Activated naive CD8-positive, alpha-beta T cell treated with anti-CD3 and anti-CD28 coated beads, Interleukin-2, amount 50 U/mL, for 24 hours (primary cell): ENCODE measurements around the gene NUCKS1.

Experiments used
- ATAC-seq: fragments of 150-1000 bp; cut with Tn5 transposase; one replicate; pipeline ENCODE4 v1.10.0; 2021
- DNase-seq: peaks from one replicate; pipeline ENCODE4 v3.0.0; 2021
- H3K27ac Mint-ChIP-seq: one replicate; pipeline ENCODE4 v1.8.0; 2021; ENCODE audit warnings: mild to moderate bottlenecking, mixed read lengths
- H3K27me3 Mint-ChIP-seq: one replicate; pipeline ENCODE4 v1.8.0; 2021; ENCODE audit warnings: mixed read lengths
- H3K36me3 Mint-ChIP-seq: one replicate; pipeline ENCODE4 v1.8.0; 2021; ENCODE audit warnings: low read depth, mixed read lengths
- H3K4me1 Mint-ChIP-seq: one replicate; pipeline ENCODE4 v1.8.0; 2021; ENCODE audit warnings: mixed read lengths
- H3K4me3 Mint-ChIP-seq: one replicate; pipeline ENCODE4 v1.8.0; 2021; ENCODE audit warnings: mild to moderate bottlenecking, moderate library complexity, mixed read lengths
- H3K9me3 Mint-ChIP-seq: one replicate; pipeline ENCODE4 v1.8.0; 2021; ENCODE audit warnings: mixed read lengths

NUCKS1 gene

DNA sequence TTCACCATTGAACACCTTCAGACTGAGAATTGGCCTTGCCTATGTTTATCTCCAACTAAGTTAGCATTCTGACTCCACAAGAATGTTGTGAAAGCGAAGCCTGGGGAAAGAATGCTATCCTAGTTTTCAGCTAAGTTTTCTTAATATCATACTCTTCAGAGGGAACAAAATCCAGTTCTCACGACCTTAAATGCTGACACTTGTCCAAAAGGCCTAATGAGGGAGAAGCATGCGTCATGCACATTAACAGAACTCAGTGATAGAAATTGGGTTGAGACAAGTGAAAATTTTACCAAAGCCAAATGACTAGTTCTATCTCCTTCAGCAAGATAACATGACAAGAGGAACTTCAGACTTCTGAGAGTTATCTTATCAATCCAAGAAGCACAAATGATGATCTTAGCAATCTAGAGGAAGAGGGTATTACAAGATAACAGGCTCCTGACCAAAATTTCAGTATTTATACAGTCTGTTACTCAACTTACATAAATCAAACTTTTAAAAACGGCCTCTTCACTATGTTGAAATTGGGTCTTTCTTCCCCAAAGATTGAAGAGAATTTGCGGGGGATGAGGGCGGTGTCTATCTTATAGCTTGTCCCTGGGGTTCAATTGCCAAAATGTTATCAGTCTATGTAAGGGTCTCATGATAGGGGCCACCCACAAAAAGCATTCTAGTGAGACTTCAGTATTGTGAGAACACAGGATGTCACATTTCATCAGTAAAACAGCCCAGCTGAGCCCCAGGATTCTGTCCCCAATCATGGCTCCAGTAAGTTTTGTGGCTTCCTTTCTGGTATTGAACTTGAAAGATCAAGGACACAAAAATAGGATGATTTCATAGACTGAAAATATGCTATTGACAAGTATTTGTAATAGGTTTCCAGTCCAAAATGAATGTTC is 43.1 kb downstream of the NUCKS1 start:
- Mint-ChIP-seq H3K4me3 (no peak overlapping the region), H3K4me1 (peaks cover 22% of the 10 kb centered on the region), H3K36me3 (peaks cover 4% of the 10 kb centered on the region), H3K27ac (no peak overlapping the region), H3K9me3 (no peaks in the 10 kb centered on the region), H3K27me3 (no peaks in the 10 kb centered on the region)
- ATAC-seq: no peak
- DNase-seq: no peak

DNA sequence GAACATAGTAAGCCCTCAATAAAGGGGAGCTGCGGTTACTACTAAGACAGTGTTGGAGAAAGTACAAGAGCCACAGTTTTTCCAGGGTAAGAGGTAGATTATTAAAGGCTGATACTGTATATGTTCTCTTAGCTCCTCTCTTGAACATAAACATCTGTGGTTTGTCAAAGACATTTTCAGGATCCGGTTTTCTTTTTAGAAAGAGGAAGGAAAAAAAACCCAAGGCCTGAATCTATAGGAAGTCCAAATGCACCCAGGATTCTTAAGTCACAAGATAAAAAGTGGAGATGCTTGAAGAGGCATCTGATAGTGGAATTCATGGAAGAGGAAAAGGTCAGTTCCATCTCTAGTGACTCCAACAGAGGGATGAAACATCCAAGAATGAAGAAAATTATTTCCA is 45.1 kb downstream of the NUCKS1 start:
- Mint-ChIP-seq H3K9me3 (no peaks in the 10 kb centered on the region), H3K4me3 (no peak overlapping the region), H3K27ac (no peak overlapping the region), H3K36me3 (no peaks in the 10 kb centered on the region), H3K4me1 (peaks cover 10% of the 10 kb centered on the region), H3K27me3 (no peaks in the 10 kb centered on the region)
- ATAC-seq (no peak), DNase-seq (no peak)

DNA sequence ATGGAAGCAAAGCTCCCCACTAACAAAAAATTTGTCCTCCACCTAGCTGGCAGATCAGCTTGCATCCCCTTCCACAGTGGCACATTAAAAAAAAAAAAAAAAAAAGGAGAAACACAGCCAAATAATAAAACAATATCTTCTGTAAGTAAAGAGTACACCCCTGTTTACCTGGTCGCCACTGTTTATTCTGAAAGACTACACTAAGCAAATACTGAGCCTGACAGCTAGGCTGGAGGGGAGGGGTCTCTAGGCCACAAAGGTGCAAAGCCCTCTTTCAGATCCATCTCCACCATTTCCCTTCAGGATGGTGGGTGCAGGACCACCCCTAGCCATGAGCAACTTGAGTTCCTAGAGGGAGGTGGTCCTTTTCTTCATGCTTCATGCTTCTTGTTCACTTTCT is 46.9 kb downstream of the NUCKS1 start:
- peaks cover 10% of the 10 kb centered on the region for H3K4me1 Mint-ChIP-seq
- H3K4me3 Mint-ChIP-seq: no peak overlapping the region
- no peaks in the 10 kb centered on the region for H3K27me3 Mint-ChIP-seq
- ATAC-seq (no peak), DNase-seq (no peak)
- H3K27ac Mint-ChIP-seq: no peak overlapping the region
- peaks cover 4% of the 10 kb centered on the region for H3K36me3 Mint-ChIP-seq
- H3K9me3 Mint-ChIP-seq: no peaks in the 10 kb centered on the region

DNA sequence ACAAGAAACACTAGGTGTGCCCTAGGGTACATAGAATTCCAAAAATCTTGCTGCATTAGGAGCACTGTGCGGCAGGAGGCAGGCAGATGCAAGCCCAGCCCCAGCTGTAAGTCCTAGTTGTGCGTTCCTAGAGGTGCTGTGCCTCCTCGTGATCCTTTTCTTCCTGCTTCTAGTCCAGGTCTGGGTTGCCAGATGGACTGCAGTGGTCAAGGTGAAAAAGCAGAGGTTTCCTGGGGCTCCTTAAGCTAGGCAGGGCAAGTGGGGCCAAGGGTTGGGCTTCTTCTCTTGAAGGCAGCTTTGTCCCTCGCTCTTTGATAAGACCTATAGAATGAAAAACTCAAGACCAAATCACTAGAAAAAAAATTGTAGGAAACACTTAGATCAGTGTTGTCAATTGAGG is 48.1 kb downstream of the NUCKS1 start:
- no peak overlapping the region for H3K4me3 Mint-ChIP-seq
- H3K4me1 Mint-ChIP-seq: peaks cover 10% of the 10 kb centered on the region
- no peaks in the 10 kb centered on the region for H3K27me3 Mint-ChIP-seq
- H3K36me3 Mint-ChIP-seq: peaks cover 4% of the 10 kb centered on the region
- no peak for DNase-seq
- H3K27ac Mint-ChIP-seq: no peak overlapping the region
- ATAC-seq: no peak
- no peaks in the 10 kb centered on the region for H3K9me3 Mint-ChIP-seq

- H3K27me3 Mint-ChIP-seq: peaks cover under 1% of the 10 kb centered on the region
- no peak for ATAC-seq
- H3K36me3 Mint-ChIP-seq: peaks cover 4% of the 10 kb centered on the region
- H3K4me1 Mint-ChIP-seq: peaks cover 10% of the 10 kb centered on the region
- DNase-seq: no peak
- H3K9me3 Mint-ChIP-seq: no peaks in the 10 kb centered on the region
- H3K27ac Mint-ChIP-seq: no peak overlapping the region
- no peak overlapping the region for H3K4me3 Mint-ChIP-seq
These were observed 48.6 kb downstream of the NUCKS1 start for GRCh38 chr1:205701420-205701819.

DNA sequence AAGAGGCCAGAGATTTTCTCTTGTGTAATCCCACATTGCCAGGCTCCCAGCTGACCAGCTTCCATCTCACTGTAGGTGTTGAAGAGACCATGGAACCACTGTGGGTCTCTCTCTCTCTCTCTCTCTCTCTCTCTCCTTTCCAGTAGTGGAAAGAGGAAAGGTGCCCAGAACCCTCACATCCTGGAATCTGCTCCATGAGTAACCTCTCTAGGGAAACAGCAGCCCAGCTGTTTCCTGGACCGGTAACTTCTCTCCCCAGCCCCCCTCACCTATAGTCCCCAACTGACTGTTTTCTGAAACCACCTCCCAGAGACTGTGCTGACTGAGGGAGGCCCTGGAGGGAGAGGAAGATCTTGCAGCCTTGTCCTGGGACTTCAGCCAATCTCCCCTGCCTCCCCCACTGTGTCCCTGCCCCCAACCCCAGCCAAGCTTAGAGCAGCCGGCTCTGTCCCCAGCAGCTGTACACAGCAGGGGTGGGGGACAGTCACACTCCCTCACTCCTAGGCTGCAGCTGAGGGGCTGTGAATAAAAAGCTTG is 49.0 kb downstream of the NUCKS1 start:
- ATAC-seq (no peak), DNase-seq (no peak)
- Mint-ChIP-seq H3K27me3 (peaks cover 1% of the 10 kb centered on the region), H3K9me3 (no peaks in the 10 kb centered on the region), H3K27ac (no peak overlapping the region), H3K4me3 (no peak overlapping the region), H3K36me3 (peaks cover 4% of the 10 kb centered on the region), H3K4me1 (peaks cover 10% of the 10 kb centered on the region)

DNA sequence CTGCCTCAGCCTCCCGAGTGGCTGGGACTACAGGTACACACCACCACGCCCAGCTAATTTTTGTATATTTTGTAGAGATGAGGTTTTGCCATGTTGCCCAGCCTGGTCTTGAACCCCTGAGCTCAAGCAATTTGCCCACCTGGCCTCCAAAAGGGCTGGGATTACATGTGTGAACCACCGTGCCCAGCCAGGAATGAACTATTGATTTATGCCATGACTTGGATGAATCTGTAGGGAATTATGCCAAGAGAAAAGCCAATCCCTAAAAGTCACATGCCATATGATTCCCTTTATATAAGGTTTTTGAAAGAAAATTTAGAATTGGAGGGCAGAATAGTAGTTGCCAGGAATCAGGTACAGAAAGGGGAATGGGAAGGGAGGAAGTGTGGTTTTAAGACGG is 50.6 kb downstream of the NUCKS1 start:
- no peak overlapping the region for H3K4me3 Mint-ChIP-seq
- ATAC-seq (no peak), DNase-seq (no peak)
- peaks cover 4% of the 10 kb centered on the region for H3K36me3 Mint-ChIP-seq
- H3K4me1 Mint-ChIP-seq: peaks cover 2% of the 10 kb centered on the region
- peaks cover 1% of the 10 kb centered on the region for H3K27me3 Mint-ChIP-seq
- H3K27ac Mint-ChIP-seq: no peak overlapping the region
- H3K9me3 Mint-ChIP-seq: no peaks in the 10 kb centered on the region

GRCh38 chr1:205698921-205699320 is 51.1 kb downstream of the NUCKS1 start:
- Mint-ChIP-seq H3K36me3 (peaks cover 4% of the 10 kb centered on the region), H3K27me3 (peaks cover 1% of the 10 kb centered on the region), H3K4me1 (peaks cover 2% of the 10 kb centered on the region), H3K27ac (no peak overlapping the region), H3K4me3 (no peak overlapping the region), H3K9me3 (no peaks in the 10 kb centered on the region)
- no peak for DNase-seq
- ATAC-seq: no peak

- Mint-ChIP-seq H3K27me3 (peaks cover 5% of the 10 kb centered on the region), H3K27ac (no peak overlapping the region), H3K4me1 (peaks cover 3% of the 10 kb centered on the region), H3K36me3 (no peaks in the 10 kb centered on the region), H3K9me3 (no peaks in the 10 kb centered on the region), H3K4me3 (no peak overlapping the region)
- ATAC-seq: no peak
- no peak for DNase-seq
These were observed 56.5 kb downstream of the NUCKS1 start for GRCh38 chr1:205693421-205693991.

DNA sequence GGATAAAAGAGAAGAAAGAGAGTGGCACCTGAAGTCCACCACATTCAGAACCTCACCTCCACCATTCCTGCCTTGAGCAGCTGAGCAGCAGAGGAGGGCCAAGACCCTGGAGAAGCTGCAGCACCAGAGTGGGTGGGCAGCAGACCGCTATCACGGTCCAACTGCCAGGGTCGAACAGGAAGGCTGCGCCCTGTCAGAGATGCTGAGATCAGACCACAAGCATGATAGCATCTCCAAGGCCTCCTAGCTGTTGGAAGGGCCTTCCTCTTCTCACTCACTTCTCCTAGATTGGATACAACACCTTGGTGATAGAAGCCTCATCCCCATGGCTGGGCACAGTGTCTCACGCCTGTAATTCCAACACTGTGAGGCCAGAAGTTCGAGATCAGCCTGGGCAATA is 57.6 kb downstream of the NUCKS1 start:
- Mint-ChIP-seq H3K9me3 (no peaks in the 10 kb centered on the region), H3K36me3 (no peaks in the 10 kb centered on the region), H3K27ac (no peak overlapping the region), H3K27me3 (peaks cover 5% of the 10 kb centered on the region), H3K4me3 (no peak overlapping the region), H3K4me1 (peaks cover 3% of the 10 kb centered on the region)
- ATAC-seq (no peak), DNase-seq (no peak)

DNA sequence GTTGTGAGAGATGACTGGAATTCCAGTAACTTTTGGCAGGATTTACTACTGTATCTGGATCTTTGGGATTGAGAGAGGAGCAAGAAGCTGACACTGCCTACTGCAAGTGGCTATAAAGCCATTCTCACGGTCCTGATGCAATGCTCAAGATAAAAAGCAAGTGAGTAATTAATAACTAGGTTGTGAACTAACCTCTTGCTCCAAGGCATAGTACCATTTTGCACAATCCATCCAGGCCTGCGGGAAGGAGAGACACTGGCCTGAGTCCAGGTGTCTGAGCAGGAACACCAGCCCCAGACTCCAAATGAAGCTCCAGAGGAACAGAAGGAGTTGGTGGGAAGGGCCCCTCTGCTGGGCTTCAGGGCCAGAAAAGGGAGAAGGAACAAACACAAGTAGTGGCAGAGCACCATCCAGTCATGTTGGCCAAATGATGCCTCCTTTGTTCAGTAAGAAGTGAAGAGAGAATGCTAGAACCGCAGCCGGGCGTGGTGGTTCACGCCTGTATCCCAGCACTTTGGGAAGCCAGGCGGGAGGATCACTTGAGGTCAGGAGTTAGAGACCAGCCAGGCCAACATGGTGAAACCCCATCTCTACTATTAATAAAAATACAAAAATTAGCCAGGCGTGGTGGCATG is 59.7 kb downstream of the NUCKS1 start:
- H3K4me1 Mint-ChIP-seq: peaks cover 3% of the 10 kb centered on the region
- ATAC-seq (no peak), DNase-seq (no peak)
- no peaks in the 10 kb centered on the region for H3K36me3 Mint-ChIP-seq
- no peak overlapping the region for H3K4me3 Mint-ChIP-seq
- no peak overlapping the region for H3K27ac Mint-ChIP-seq
- H3K27me3 Mint-ChIP-seq: peaks cover 3% of the 10 kb centered on the region
- H3K9me3 Mint-ChIP-seq: no peaks in the 10 kb centered on the region

DNA sequence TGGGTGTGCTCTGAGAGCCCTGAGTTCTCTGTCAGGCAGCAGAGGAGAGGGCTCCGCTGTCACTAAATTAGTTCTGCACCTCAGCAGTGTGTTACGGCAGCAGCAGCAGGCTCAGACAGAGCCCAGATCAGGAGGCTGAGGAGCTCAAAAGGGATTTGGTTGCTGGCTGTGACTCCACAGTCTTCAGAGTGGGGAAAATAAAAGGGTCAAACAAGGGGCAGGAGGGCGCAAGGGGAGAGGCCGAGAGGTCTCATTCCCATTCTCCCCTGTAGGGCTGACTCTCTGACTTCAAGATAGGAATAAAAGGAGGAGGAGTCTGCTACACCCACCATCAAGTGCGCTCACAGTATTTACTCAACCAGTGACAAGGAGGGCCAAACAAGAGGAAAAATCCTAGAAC is 60.5 kb downstream of the NUCKS1 start:
- Mint-ChIP-seq H3K4me1 (peaks cover 3% of the 10 kb centered on the region), H3K36me3 (no peaks in the 10 kb centered on the region), H3K27me3 (peaks cover 3% of the 10 kb centered on the region), H3K27ac (no peak overlapping the region), H3K9me3 (no peaks in the 10 kb centered on the region), H3K4me3 (no peak overlapping the region)
- no peak for DNase-seq
- no peak for ATAC-seq

DNA sequence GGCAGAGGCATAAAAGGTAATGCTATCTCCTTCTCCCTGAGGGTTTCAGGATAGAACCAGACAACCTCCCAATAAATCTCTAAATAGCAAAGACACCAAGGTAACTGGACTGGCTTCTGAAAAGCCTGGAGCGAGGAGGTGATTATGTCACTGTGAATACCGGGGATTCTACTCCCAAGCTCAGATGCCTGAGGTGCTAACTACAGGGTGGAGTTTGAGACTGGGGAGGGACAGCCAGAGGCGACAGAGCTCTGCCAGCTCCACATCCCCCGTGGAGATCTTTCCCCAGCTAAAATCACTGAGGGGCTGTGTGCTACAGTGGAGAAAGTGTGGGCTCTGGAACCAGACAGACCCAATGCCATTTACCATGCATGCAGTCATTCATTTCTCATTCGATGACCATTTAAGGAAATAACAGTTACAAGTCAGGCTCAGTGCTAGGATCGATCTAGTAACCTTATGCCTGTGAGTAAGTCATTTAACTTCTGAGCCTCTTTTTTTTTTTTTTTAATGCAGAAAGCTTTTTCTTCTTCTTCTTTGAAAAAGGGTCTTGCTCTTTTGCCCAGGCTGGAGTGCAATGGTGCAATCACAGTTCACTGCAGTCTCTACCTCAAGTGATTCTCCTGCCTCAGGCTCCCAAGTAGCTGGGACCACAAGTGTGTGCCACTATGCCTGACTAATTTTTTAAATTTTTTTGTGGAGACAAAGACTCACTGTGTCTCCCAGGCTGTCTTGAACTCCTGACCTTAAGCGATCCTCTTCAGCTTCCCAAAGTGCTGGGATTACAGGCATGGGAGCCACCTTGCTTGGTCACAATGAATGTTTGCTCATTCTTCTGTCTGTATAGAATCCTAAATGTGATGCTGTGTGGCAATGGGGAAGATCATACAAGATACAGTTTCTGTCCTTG is 61.6 kb downstream of the NUCKS1 start:
- Mint-ChIP-seq H3K9me3 (no peaks in the 10 kb centered on the region), H3K4me1 (peaks cover 3% of the 10 kb centered on the region), H3K27ac (no peak overlapping the region), H3K27me3 (peaks cover 3% of the 10 kb centered on the region), H3K4me3 (no peak overlapping the region), H3K36me3 (no peaks in the 10 kb centered on the region)
- DNase-seq (no peak), ATAC-seq (no peak)

DNA sequence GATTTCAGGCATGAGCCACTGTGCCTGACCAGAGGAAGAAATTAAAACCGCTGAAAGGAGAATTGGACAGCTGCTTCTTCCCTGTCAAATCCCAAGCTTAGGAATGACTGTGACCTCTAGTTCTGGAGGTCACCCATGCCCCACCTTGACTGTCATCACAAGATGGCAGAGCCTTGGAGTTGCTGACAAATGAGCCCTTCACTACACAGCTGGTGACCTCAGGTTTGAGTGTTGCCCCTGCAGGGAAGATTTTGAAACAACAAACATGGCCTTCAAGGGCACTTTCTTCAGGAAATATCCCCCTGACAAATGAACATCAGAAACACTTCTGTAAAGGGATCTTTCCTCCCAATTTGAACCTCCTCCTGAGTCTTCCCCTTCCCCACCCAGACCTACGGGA is 62.7 kb downstream of the NUCKS1 start:
- ATAC-seq (no peak), DNase-seq (no peak)
- H3K27ac Mint-ChIP-seq: no peak overlapping the region
- H3K9me3 Mint-ChIP-seq: no peaks in the 10 kb centered on the region
- peaks cover 3% of the 10 kb centered on the region for H3K27me3 Mint-ChIP-seq
- no peak overlapping the region for H3K4me3 Mint-ChIP-seq
- H3K36me3 Mint-ChIP-seq: no peaks in the 10 kb centered on the region
- no peaks in the 10 kb centered on the region for H3K4me1 Mint-ChIP-seq
